H1 (cell line): ENCODE measurements around the gene TEX264. TPM values are rescaled to one million over a fixed set of nuclear protein-coding genes. Genes with fewer than 3 reads are reported as not detected.

Experiments used
- CTCF ChIA-PET: fragments of 300-600 bp; sonication (Branson Sonifier 250); formaldehyde crosslinking; loops from one replicate; lab custom pipeline; 2021; ENCODE audit not compliant: partially characterized antibody; lab: Charles Lee
- POLR2A ChIA-PET: fragments of 300-600 bp; sonication (Branson Sonifier 250); formaldehyde crosslinking; loops from one replicate; lab custom pipeline; 2021; ENCODE audit warnings: inconsistent platforms; ENCODE audit not compliant: partially characterized antibody; lab: Charles Lee
- DNase-seq, 2 experiments: peaks; one replicate each; pipeline versions ENCODE4 v3.0.0 to v3.0.0-alpha.2; 2010 to 2022; ENCODE audit warnings: low spot score in 2 of 2, low read depth in 1 of 2, mixed read lengths in 1 of 2
- FAIRE-seq: peaks from 2 replicates; lab custom pipeline; 2011; peaks lifted over from hg19 to GRCh38; lab: Jason Lieb, UNC
- H2AFZ ChIP-seq: 2 replicates; pipeline ENCODE4 v1.8.1; 2012; ENCODE audit warnings: low read length, inconsistent platforms
- H2AK5ac ChIP-seq: 2 replicates; pipeline ENCODE4 v1.6.1; 2013; ENCODE audit warnings: low read depth, low read length
- H2BK120ac ChIP-seq: replicated peaks from 2 replicates; pipeline ENCODE3; 2013; ENCODE audit warnings: low read depth, low read length, inconsistent platforms
- H2BK12ac ChIP-seq: 2 replicates; pipeline ENCODE4 v1.6.1; 2013; ENCODE audit warnings: low read depth, low read length
- H2BK15ac ChIP-seq: 2 replicates; pipeline ENCODE4 v1.6.1; 2013; ENCODE audit warnings: low read length
- H2BK20ac ChIP-seq: 2 replicates; pipeline ENCODE4 v1.6.1; 2013; ENCODE audit warnings: low read length
- H2BK5ac ChIP-seq: 2 replicates; pipeline ENCODE4 v1.6.1; 2013; ENCODE audit warnings: low read depth, low read length
- H3K14ac ChIP-seq: 2 replicates; pipeline ENCODE4 v1.6.1; 2013; ENCODE audit warnings: inconsistent platforms; ENCODE audit not compliant: insufficient read length
- H3K18ac ChIP-seq: 2 replicates; pipeline ENCODE4 v1.6.1; 2013; ENCODE audit warnings: low read length; ENCODE audit errors: extremely low read depth
- H3K23ac ChIP-seq: 2 replicates; pipeline ENCODE4 v1.6.1; 2013; ENCODE audit warnings: inconsistent platforms; ENCODE audit not compliant: insufficient read length
- H3K23me2 ChIP-seq: 2 replicates; pipeline ENCODE4 v1.6.1; 2013; ENCODE audit warnings: low read depth, low read length
- H3K27ac ChIP-seq: 2 replicates; pipeline ENCODE4 v1.6.1; 2011; ENCODE audit warnings: low read depth, low read length, inconsistent platforms
- H3K27me3 ChIP-seq, 4 experiments: replicated peaks in 1 of 4; 1 replicate in 1 of 4; 2 replicates in 3 of 4; pipeline versions ENCODE4 v1.6.1 to v1.8.1; 2011 to 2013; ENCODE audit warnings: low read length in 3 of 4, mild to moderate bottlenecking in 3 of 4, inconsistent platforms in 2 of 4, mixed read lengths in 2 of 4, moderate library complexity in 1 of 4; ENCODE audit not compliant: control insufficient read depth in 3 of 4, insufficient read depth in 3 of 4; ENCODE audit errors: extremely low read depth in 1 of 4
- H3K36me3 ChIP-seq, 4 experiments: 2 replicates each; pipeline versions ENCODE4 v1.6.1 to v1.8.1; 2011 to 2013; ENCODE audit warnings: mild to moderate bottlenecking in 4 of 4, low read length in 3 of 4, moderate library complexity in 2 of 4, control low read depth in 1 of 4, inconsistent platforms in 1 of 4; ENCODE audit not compliant: insufficient read depth in 4 of 4, control insufficient read depth in 2 of 4
- H3K4ac ChIP-seq: replicated peaks from 2 replicates; pipeline ENCODE3; 2013; ENCODE audit warnings: low read length, low read depth, mixed read lengths, inconsistent platforms; ENCODE audit not compliant: insufficient read length
- H3K4me1 ChIP-seq, 4 experiments: replicated peaks in 1 of 4; 1 replicate in 1 of 4; 2 replicates in 3 of 4; pipeline versions ENCODE4 v1.6.1 to v1.8.1; 2011 to 2013; ENCODE audit warnings: low read length in 3 of 4, inconsistent platforms in 2 of 4, mixed read lengths in 1 of 4; ENCODE audit not compliant: insufficient read depth in 4 of 4, control insufficient read depth in 3 of 4
- H3K4me2 ChIP-seq, 2 experiments: 2 replicates each; pipeline versions ENCODE4 v1.6.1 to v1.8.1; 2011 to 2013; ENCODE audit warnings: low read depth in 2 of 2, low read length in 2 of 2, control low read depth in 1 of 2, inconsistent platforms in 1 of 2, mild to moderate bottlenecking in 1 of 2; ENCODE audit not compliant: insufficient read depth in 1 of 2
- H3K4me3 ChIP-seq, 4 experiments: fragments of 200-600, 300-600 bp in 1 of 4; sonication (generic), shearing (Covaris generic), sonication (Bioruptor Twin) in 1 of 4; 2 replicates each; pipeline versions ENCODE4 v1.5.1 to v1.8.1; 2011 to 2016; ENCODE audit warnings: low read length in 4 of 4, low read depth in 3 of 4, control low read depth in 2 of 4, inconsistent platforms in 2 of 4, mild to moderate bottlenecking in 2 of 4, mixed read lengths in 1 of 4, moderate library complexity in 1 of 4; ENCODE audit not compliant: insufficient read depth in 2 of 4; ENCODE audit errors: extremely low read depth in 1 of 4
- H3K56ac ChIP-seq: replicated peaks from 2 replicates; pipeline ENCODE3; 2013; ENCODE audit warnings: low read depth, mild to moderate bottlenecking, mixed read lengths, low read length, inconsistent platforms; ENCODE audit not compliant: insufficient read length
- H3K79me1 ChIP-seq: 2 replicates; pipeline ENCODE4 v1.6.1; 2013; ENCODE audit warnings: low read depth, low read length, control low read depth
- H3K79me2 ChIP-seq, 2 experiments: 2 replicates each; pipeline versions ENCODE4 v1.6.1 to v1.8.1; 2012 to 2013; ENCODE audit warnings: low read length in 2 of 2, mild to moderate bottlenecking in 2 of 2, inconsistent platforms in 1 of 2; ENCODE audit not compliant: insufficient read depth in 2 of 2, control insufficient read depth in 1 of 2
- H3K9ac ChIP-seq, 4 experiments: replicated peaks in 1 of 4; 1 replicate in 1 of 4; 2 replicates in 3 of 4; pipeline versions ENCODE4 v1.6.1 to v1.8.1; 2011 to 2013; ENCODE audit warnings: low read depth in 3 of 4, low read length in 3 of 4, control low read depth in 2 of 4, mild to moderate bottlenecking in 2 of 4, moderate library complexity in 2 of 4, inconsistent platforms in 1 of 4; ENCODE audit errors: extremely low read depth in 1 of 4
- H3K9me3 ChIP-seq, 2 experiments: 2 replicates each; pipeline versions ENCODE4 v1.6.1 to v1.8.1; 2012 to 2013; ENCODE audit warnings: mild to moderate bottlenecking in 2 of 2, moderate library complexity in 2 of 2, control low read depth in 1 of 2, inconsistent platforms in 1 of 2, low read depth in 1 of 2, low read length in 1 of 2, mixed read lengths in 1 of 2; ENCODE audit not compliant: insufficient read depth in 2 of 2
- H4K20me1 ChIP-seq, 2 experiments: replicated peaks in 1 of 2; 2 replicates each; pipeline versions ENCODE3 to v1.8.1; 2011 to 2013; ENCODE audit warnings: inconsistent platforms in 2 of 2, low read length in 2 of 2, mild to moderate bottlenecking in 1 of 2; ENCODE audit not compliant: insufficient read depth in 2 of 2, control insufficient read depth in 1 of 2
- H4K5ac ChIP-seq: 2 replicates; pipeline ENCODE4 v1.6.1; 2013; ENCODE audit warnings: low read length, low read depth, mixed read lengths, inconsistent platforms; ENCODE audit not compliant: insufficient read length
- H4K8ac ChIP-seq: 2 replicates; pipeline ENCODE4 v1.8.0; 2013; ENCODE audit warnings: mild to moderate bottlenecking, moderate library complexity, low read length, inconsistent platforms; ENCODE audit not compliant: insufficient read depth; ENCODE audit errors: extremely low read depth
- H4K91ac ChIP-seq: replicated peaks from 2 replicates; pipeline ENCODE3; 2013; ENCODE audit warnings: low read length, mixed read lengths, inconsistent platforms; ENCODE audit not compliant: insufficient read length
- CHD1 ChIP-seq: IDR thresholded peaks from 2 replicates; pipeline ENCODE4 v1.6.1; 2012; ENCODE audit warnings: low read depth, low read length, improper control_type of control experiment
- EGR1 ChIP-seq: IDR thresholded peaks from 2 replicates; pipeline ENCODE4 v1.6.1; 2011; ENCODE audit warnings: low read depth, low read length, borderline replicate concordance
- HDAC2 ChIP-seq, 2 experiments: fragments of 300-600 bp in 1 of 2; sonication (generic) in 1 of 2; IDR thresholded peaks; 2 replicates each; pipeline ENCODE4 v1.6.1; 2011 to 2012; ENCODE audit warnings: low read depth in 2 of 2, low read length in 2 of 2, mild to moderate bottlenecking in 2 of 2, moderate library complexity in 2 of 2, borderline replicate concordance in 1 of 2, inconsistent platforms in 1 of 2
- MAFK ChIP-seq: IDR thresholded peaks from 2 replicates; pipeline ENCODE4 v1.6.1; 2012; ENCODE audit warnings: low read depth, mild to moderate bottlenecking, improper control_type of control experiment, low read length
- NRF1 ChIP-seq: IDR thresholded peaks from 2 replicates; pipeline ENCODE4 v1.6.1; 2011; ENCODE audit warnings: mild to moderate bottlenecking, low read depth, low read length, improper control_type of control experiment
- WGBS, 2 experiments: shearing (Covaris generic) in 1 of 2; methylation state at CpG; one replicate each; pipeline versions ENCODE4 v1.1.6 to v1.1.7; 2013 to 2015; ENCODE audit warnings: low lambda C conversion rate in 2 of 2, mixed read lengths in 2 of 2, inconsistent platforms in 1 of 2, low coverage in 1 of 2, missing lambda C conversion rate in 1 of 2; ENCODE audit not compliant: insufficient replicate concordance in 2 of 2, insufficient coverage in 1 of 2, insufficient read length in 1 of 2; ENCODE audit errors: extremely low coverage in 1 of 2, missing lambda C conversion rate in 1 of 2; 5-methylcytosine and 5-hydroxymethylcytosine counted together
- polyA plus RNA-seq, 7 experiments: library from polyadenylated mRNA; depleted of rRNA in 3 of 7; stranded (reverse) in 5 of 7; unstranded in 2 of 7; fragments of >200 nt in 5 of 7; fragments of 200-250 nt in 2 of 7; gene quantifications; 1 replicate in 5 of 7; 2 replicates in 1 of 7; 4 replicates in 1 of 7; pipeline versions ENCODE4 v1.2.1 to v1.2.3, GENCODE V29; 2011 to 2013; ENCODE audit warnings: missing spikeins in 2 of 7, mixed read lengths in 2 of 7
- total RNA-seq: library from RNA; stranded (reverse); fragmentation: NEBNext Ultra II Directional; extraction: Animal tissue kit (Norgen Biotek cat#: 25700); gene quantifications from 2 replicates; pipeline ENCODE4 v1.2.1, GENCODE V29; 2021

The TEX264 gene
- total and polyA plus RNA-seq, 2 of the 8 experiments (the other 6 are each of a cell fraction or from before 2014, with no cell fraction given): 11.2 to 35.6 TPM

- Histone ChIP-seq H3K79me2 (no peaks in the 10 kb centered on the region), H4K20me1 (no peaks in the 10 kb centered on the region), H4K5ac (no peak overlapping the region), H2AFZ (no peak overlapping the region), H2AK5ac (no peak overlapping the region), H2BK15ac (no peak overlapping the region), H3K14ac (no peak overlapping the region), H3K23me2 (no peaks in the 10 kb centered on the region), H3K79me1 (no peaks in the 10 kb centered on the region; the same call in 1 of the 2 replicates), H3K4me3 (no peak overlapping the region), H2BK120ac (no peak overlapping the region), H3K4me1 (peaks cover 0 to 9% (median 3%) of the 10 kb centered on the region in 4 experiments; a peak in 4 of 7 replicates), H3K27me3 (no peaks in the 10 kb centered on the region), H3K9me3 (no peaks in the 10 kb centered on the region), H3K36me3 (no peaks in the 10 kb centered on the region), H3K56ac (no peak overlapping the region), H3K9ac (no peak overlapping the region), H3K23ac (no peak overlapping the region), H3K4ac (no peak overlapping the region), H4K8ac (no peak overlapping the region), H2BK5ac (no peak overlapping the region), H3K18ac (no peak overlapping the region), H3K4me2 (no peak overlapping the region), H2BK12ac (no peak overlapping the region), H3K27ac (no peak overlapping the region), H2BK20ac (no peak overlapping the region), H4K91ac (no peak overlapping the region)
- 83% methylated on average over 2 of the region's 2 CpGs; no CpG with 5 or more reads in 1 of the 2 experiments for WGBS, 2 experiments
- no peak for TF ChIP-seq NRF1
- no peak for TF ChIP-seq CHD1
- no peak for TF ChIP-seq EGR1
- no peak for TF ChIP-seq MAFK
- TF ChIP-seq HDAC2 (IDR thresholded peaks at IDR 0.05; ENCODE audit: borderline replicate concordance in 1 of 2, low read depth in 2 of 2, low read length in 2 of 2): no peak
- POLR2A ChIA-PET: interaction anchor here (0.6 to 2.9 kb wide), 4 partner anchors 10 to 290 kb away, joined by 3 to 37 read pairs (median 8); partner anchors contain the start of genes DCAF1, RBM15B and TEX264
- DNase-seq (no peak), FAIRE-seq (no peak)
- CTCF ChIA-PET: interaction anchor here (0.8 to 6.4 kb wide), 23 partner anchors 8 to 287 kb away, joined by 3 to 123 read pairs (median 6); partner anchors contain the start of genes DCAF1 and TEX264
These were observed 9.7 kb downstream of the TEX264 start for GRCh38 chr3:51680663-51681230.
